Karpas-422 (cell line): ENCODE data around the gene RPL29. TPM values are rescaled to one million over a fixed set of nuclear protein-coding genes. Genes with fewer than 3 reads are reported as not detected.
"Not testable (repeated sequence)": the region's sequence is repeated elsewhere in the genome, so short reads cannot be mapped to it uniquely, and the experiment has no call there.

Source experiments
- DNase-seq: peaks from one replicate; pipeline ENCODE4 v3.0.0-alpha.2; 2015
- H2AFZ ChIP-seq: fragments of 200-600 bp; sonication (generic); 2 replicates; pipeline ENCODE4 v1.6.1; 2014; ENCODE audit warnings: antibody characterized with exemption, low read length, mixed read lengths
- H3K27ac ChIP-seq: fragments of 200-600 bp; sonication (generic); 2 replicates; pipeline ENCODE4 v1.5.1; 2014; ENCODE audit warnings: mild to moderate bottlenecking, low read length, moderate library complexity
- H3K27me3 ChIP-seq: fragments of 200-600 bp; sonication (generic); 2 replicates; pipeline ENCODE4 v1.6.1; 2014; ENCODE audit warnings: low read length, mixed read lengths
- H3K36me3 ChIP-seq: fragments of 200-600 bp; sonication (generic); 2 replicates; pipeline ENCODE4 v1.6.1; 2014; ENCODE audit warnings: low read length, mixed read lengths; ENCODE audit not compliant: insufficient read depth
- H3K4me1 ChIP-seq: fragments of 200-600 bp; sonication (generic); 2 replicates; pipeline ENCODE4 v1.6.1; 2014; ENCODE audit warnings: mild to moderate bottlenecking, low read length, mixed read lengths
- H3K4me2 ChIP-seq: fragments of 200-600 bp; sonication (generic); 2 replicates; pipeline ENCODE4 v1.6.1; 2014; ENCODE audit warnings: low read length, low read depth, mild to moderate bottlenecking; ENCODE audit not compliant: poor library complexity, severe bottlenecking
- H3K4me3 ChIP-seq: fragments of 200-600 bp; sonication (generic); 2 replicates; pipeline ENCODE4 v1.5.1; 2014; ENCODE audit warnings: mild to moderate bottlenecking, antibody characterized with exemption, low read length, mixed read lengths
- H3K79me2 ChIP-seq: fragments of 200-600 bp; sonication (generic); 2 replicates; pipeline ENCODE4 v1.6.1; 2014; ENCODE audit warnings: mild to moderate bottlenecking, low read length, mixed read lengths
- H3K9ac ChIP-seq: fragments of 200-600 bp; sonication (generic); 2 replicates; pipeline ENCODE4 v1.6.0; 2014; ENCODE audit warnings: low read length
- H3K9me2 ChIP-seq: fragments of 200-600 bp; sonication (generic), shearing (Covaris generic); replicated peaks from 2 replicates; pipeline ENCODE4 v1.6.0; 2014; ENCODE audit warnings: mild to moderate bottlenecking, low read length, moderate library complexity; ENCODE audit not compliant: insufficient read depth
- H3K9me3 ChIP-seq: fragments of 300-700, 200-600 bp; sonication (generic); 2 replicates; pipeline ENCODE4 v1.6.1; 2014; ENCODE audit warnings: low read length, mixed read lengths
- H4K20me1 ChIP-seq: fragments of 200-600 bp; sonication (generic); 2 replicates; pipeline ENCODE4 v1.6.1; 2014; ENCODE audit warnings: mild to moderate bottlenecking, antibody characterized with exemption, low read length, low read depth; ENCODE audit not compliant: insufficient read depth
- total RNA-seq: library from RNA; depleted of rRNA; stranded (reverse); fragments of >200 nt; shearing (Covaris generic); gene quantifications from 2 replicates; pipeline ENCODE4 v1.2.3, GENCODE V29; 2014; ENCODE audit warnings: low replicate concordance

The RPL29 gene
- total RNA-seq, 1 experiment from 2014 or later = 2,656 TPM

- Histone ChIP-seq H3K9me2 (no peaks in the 10 kb centered on the region), H3K9me3 (no peaks in the 10 kb centered on the region), H3K79me2 (no peaks in the 10 kb centered on the region), H3K27me3 (no peaks in the 10 kb centered on the region), H3K36me3 (no peaks in the 10 kb centered on the region), H3K9ac (no peak overlapping the region), H4K20me1 (peaks cover 4% of the 10 kb centered on the region; the same call in 1 of the 2 replicates), H3K27ac (no peak overlapping the region), H3K4me3 (no peak overlapping the region), H3K4me1 (peaks cover 28% of the 10 kb centered on the region), H2AFZ (no peak overlapping the region), H3K4me2 (no peak overlapping the region)
- DNase-seq = no peak
Measured at GRCh38 chr3:52038227-52038626, 42.5 kb upstream of the RPL29 start.

- Histone ChIP-seq H3K9ac (peak overlapping the region; percentile 42; the same call in 1 of the 2 replicates), H3K27me3 (no peaks in the 10 kb centered on the region), H3K36me3 (no peaks in the 10 kb centered on the region), H3K9me2 (no peaks in the 10 kb centered on the region), H3K27ac (no peak overlapping the region), H3K4me2 (peak overlapping the region; percentile 58), H3K4me3 (peak overlapping the region; percentile 31; the same call in 1 of the 2 replicates), H2AFZ (no peak overlapping the region), H3K4me1 (peaks cover 28% of the 10 kb centered on the region), H4K20me1 (peaks cover 4% of the 10 kb centered on the region; the same call in 1 of the 2 replicates), H3K9me3 (no peaks in the 10 kb centered on the region), H3K79me2 (no peaks in the 10 kb centered on the region)
- DNase-seq = no peak
Measured at GRCh38 chr3:52037291-52037690, 41.6 kb upstream of the RPL29 start.

- Histone ChIP-seq H3K9me3 (no peaks in the 10 kb centered on the region), H3K9ac (peak overlapping the region; percentile 42; the same call in 1 of the 2 replicates), H3K9me2 (no peaks in the 10 kb centered on the region), H3K4me3 (peak overlapping the region; percentile 31; the same call in 1 of the 2 replicates), H3K27ac (peak overlapping the region; percentile 72), H3K4me2 (peak overlapping the region; percentile 58), H3K27me3 (no peaks in the 10 kb centered on the region), H3K4me1 (peaks cover 28% of the 10 kb centered on the region), H3K36me3 (no peaks in the 10 kb centered on the region), H3K79me2 (no peaks in the 10 kb centered on the region), H4K20me1 (peaks cover 4% of the 10 kb centered on the region; the same call in 1 of the 2 replicates), H2AFZ (no peak overlapping the region)
- no peak for DNase-seq
Measured at GRCh38 chr3:52036829-52037228, 41.1 kb upstream of the RPL29 start.

GRCh38 chr3:52036222-52036694 is 40.6 kb upstream of the RPL29 start:
- peak overlapping the region; percentile 58 for H3K4me2 ChIP-seq
- no peak overlapping the region for H2AFZ ChIP-seq
- no peaks in the 10 kb centered on the region for H3K36me3 ChIP-seq
- DNase-seq = peak; percentile 84
- H3K9me2 ChIP-seq = no peaks in the 10 kb centered on the region
- H3K9me3 ChIP-seq = no peaks in the 10 kb centered on the region
- H3K27ac ChIP-seq = peak overlapping the region; percentile 72
- no peaks in the 10 kb centered on the region for H3K79me2 ChIP-seq
- peak overlapping the region; percentile 31; the same call in 1 of the 2 replicates for H3K4me3 ChIP-seq
- H4K20me1 ChIP-seq = peaks cover 4% of the 10 kb centered on the region; the same call in 1 of the 2 replicates
- H3K9ac ChIP-seq = peak overlapping the region; percentile 45
- peaks cover 28% of the 10 kb centered on the region for H3K4me1 ChIP-seq
- no peaks in the 10 kb centered on the region for H3K27me3 ChIP-seq

DNA sequence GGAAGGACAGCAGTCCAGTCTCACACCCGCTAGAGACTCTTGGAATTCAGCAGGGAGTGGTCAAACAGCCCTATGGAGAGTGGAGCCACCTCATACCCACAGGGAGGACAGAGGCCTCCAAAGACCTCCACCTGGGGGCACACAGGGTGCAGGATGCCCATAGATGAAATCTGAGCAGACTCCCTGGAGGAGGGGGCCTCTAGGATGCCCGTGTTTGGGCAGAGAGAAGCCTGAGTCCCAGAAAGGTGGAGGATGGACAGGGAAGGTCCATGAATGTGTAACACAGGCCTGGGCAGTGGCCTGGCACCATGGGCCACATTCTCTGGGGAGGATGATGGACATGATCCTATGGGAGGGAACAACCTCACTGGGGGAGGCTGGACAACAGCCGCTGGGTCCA is 39.0 kb upstream of the RPL29 start:
- H3K27ac ChIP-seq = no peak overlapping the region
- H3K36me3 ChIP-seq = no peaks in the 10 kb centered on the region
- H3K9me2 ChIP-seq = no peaks in the 10 kb centered on the region
- H3K27me3 ChIP-seq = no peaks in the 10 kb centered on the region
- no peak for DNase-seq
- H3K9ac ChIP-seq = no peak overlapping the region
- no peaks in the 10 kb centered on the region for H3K9me3 ChIP-seq
- no peak overlapping the region for H3K4me3 ChIP-seq
- no peak overlapping the region for H3K4me2 ChIP-seq
- H3K79me2 ChIP-seq = no peaks in the 10 kb centered on the region
- no peak overlapping the region for H2AFZ ChIP-seq
- peaks cover 4% of the 10 kb centered on the region; the same call in 1 of the 2 replicates for H4K20me1 ChIP-seq
- H3K4me1 ChIP-seq = peaks cover 28% of the 10 kb centered on the region

GRCh38 chr3:52034212-52034611 is 38.5 kb upstream of the RPL29 start:
- H3K4me3 ChIP-seq = no peak overlapping the region
- H3K4me2 ChIP-seq = no peak overlapping the region
- H4K20me1 ChIP-seq = peaks cover 4% of the 10 kb centered on the region; the same call in 1 of the 2 replicates

GRCh38 chr3:52033748-52034147 is 38.1 kb upstream of the RPL29 start:
- not testable (repeated sequence) for H3K9me3 ChIP-seq, H4K20me1 ChIP-seq, H3K9me2 ChIP-seq, H3K4me2 ChIP-seq, H3K36me3 ChIP-seq, H3K27ac ChIP-seq, H2AFZ ChIP-seq, H3K79me2 ChIP-seq, H3K27me3 ChIP-seq, H3K4me3 ChIP-seq, DNase-seq, H3K9ac ChIP-seq
- peaks cover 28% of the 10 kb centered on the region for H3K4me1 ChIP-seq

More at GRCh38 chr3:52034212-52034611, 38.5 kb upstream of the RPL29 start:
- H3K9me3 ChIP-seq = no peaks in the 10 kb centered on the region
- no peaks in the 10 kb centered on the region for H3K36me3 ChIP-seq
- H3K27me3 ChIP-seq = no peaks in the 10 kb centered on the region
- no peak for DNase-seq
- H3K9ac ChIP-seq = no peak overlapping the region
- H3K79me2 ChIP-seq = no peaks in the 10 kb centered on the region
- H3K27ac ChIP-seq = no peak overlapping the region
- H3K4me1 ChIP-seq = peaks cover 28% of the 10 kb centered on the region
- H3K9me2 ChIP-seq = no peaks in the 10 kb centered on the region
- no peak overlapping the region for H2AFZ ChIP-seq

- H3K36me3 ChIP-seq = no peaks in the 10 kb centered on the region
- no peak for DNase-seq
- H3K9me3 ChIP-seq = no peaks in the 10 kb centered on the region
- H3K27ac ChIP-seq = no peak overlapping the region
- no peak overlapping the region for H2AFZ ChIP-seq
- no peak overlapping the region for H3K4me3 ChIP-seq
- H3K9me2 ChIP-seq = no peaks in the 10 kb centered on the region
- peaks cover 25% of the 10 kb centered on the region for H3K4me1 ChIP-seq
- H3K79me2 ChIP-seq = no peaks in the 10 kb centered on the region
- H4K20me1 ChIP-seq = peaks cover 4% of the 10 kb centered on the region; the same call in 1 of the 2 replicates
- no peak overlapping the region for H3K9ac ChIP-seq
- H3K4me2 ChIP-seq = no peak overlapping the region
- H3K27me3 ChIP-seq = no peaks in the 10 kb centered on the region
Measured at GRCh38 chr3:52032702-52033408, 37.2 kb upstream of the RPL29 start.
